H9 (cell line): Measurements from ENCODE around the gene GOLGA3. TPM values are rescaled to one million over a fixed set of nuclear protein-coding genes. Genes with fewer than 3 reads are reported as not detected.

ENCODE experiments used
- DNase-seq: peaks from one replicate; pipeline ENCODE4 v3.0.0-alpha.2; 2017
- H2AFZ ChIP-seq: one replicate; pipeline ENCODE4 v1.6.1; 2013; ENCODE audit warnings: mild to moderate bottlenecking, low read length, control low read depth, moderate library complexity
- H2AK5ac ChIP-seq: 2 replicates; pipeline ENCODE4 v1.6.1; 2013; ENCODE audit warnings: low read length, control low read depth, mixed read lengths; ENCODE audit not compliant: insufficient read length
- H2BK120ac ChIP-seq: one replicate; pipeline ENCODE4 v1.6.1; 2013; ENCODE audit warnings: low read depth, mild to moderate bottlenecking, low read length, control low read depth, inconsistent platforms; ENCODE audit not compliant: poor library complexity, severe bottlenecking
- H2BK12ac ChIP-seq: 2 replicates; pipeline ENCODE4 v1.6.1; 2013; ENCODE audit warnings: low read length, control low read depth, mixed read lengths, low read depth; ENCODE audit not compliant: insufficient read length
- H2BK15ac ChIP-seq: 2 replicates; pipeline ENCODE4 v1.6.1; 2013; ENCODE audit warnings: low read depth, low read length, control low read depth
- H2BK20ac ChIP-seq: one replicate; pipeline ENCODE4 v1.6.1; 2013; ENCODE audit warnings: low read depth, mild to moderate bottlenecking, low read length, control low read depth, inconsistent platforms; ENCODE audit not compliant: poor library complexity, severe bottlenecking
- H2BK5ac ChIP-seq: 2 replicates; pipeline ENCODE4 v1.6.1; 2013; ENCODE audit warnings: low read length, control low read depth, mixed read lengths; ENCODE audit not compliant: insufficient read length
- H3K14ac ChIP-seq: 2 replicates; pipeline ENCODE4 v1.6.1; 2013; ENCODE audit warnings: low read length, control low read depth; ENCODE audit not compliant: insufficient read depth
- H3K18ac ChIP-seq: 2 replicates; pipeline ENCODE4 v1.6.1; 2013; ENCODE audit warnings: low read depth, mild to moderate bottlenecking, mixed read lengths, low read length, control low read depth; ENCODE audit not compliant: insufficient read length
- H3K23ac ChIP-seq: 2 replicates; pipeline ENCODE4 v1.6.1; 2013; ENCODE audit warnings: low read length, control low read depth, mixed read lengths, low read depth; ENCODE audit not compliant: insufficient read length
- H3K23me2 ChIP-seq: 2 replicates; pipeline ENCODE4 v1.6.1; 2013; ENCODE audit warnings: low read depth, mild to moderate bottlenecking, mixed read lengths, low read length, control low read depth; ENCODE audit not compliant: insufficient read length, poor library complexity, severe bottlenecking
- H3K27ac ChIP-seq: 2 replicates; pipeline ENCODE4 v1.5.1; 2013; ENCODE audit warnings: low read length, control low read depth, mixed read lengths, low read depth; ENCODE audit not compliant: insufficient read length
- H3K27me3 ChIP-seq: 2 replicates; pipeline ENCODE4 v1.6.1; 2013; ENCODE audit warnings: low read length, control low read depth, inconsistent platforms; ENCODE audit not compliant: insufficient read depth
- H3K4ac ChIP-seq: 2 replicates; pipeline ENCODE4 v1.6.1; 2013; ENCODE audit warnings: low read depth, mild to moderate bottlenecking, control low read depth, inconsistent platforms, low read length, moderate library complexity
- H3K4me1 ChIP-seq: 2 replicates; pipeline ENCODE4 v1.6.1; 2013; ENCODE audit warnings: low read length, control low read depth, inconsistent platforms; ENCODE audit not compliant: insufficient read depth
- H3K4me2 ChIP-seq: 2 replicates; pipeline ENCODE4 v1.6.1; 2013; ENCODE audit warnings: low read length, control low read depth, mixed read lengths; ENCODE audit not compliant: insufficient read length, insufficient read depth
- H3K56ac ChIP-seq: 2 replicates; pipeline ENCODE4 v1.6.1; 2013; ENCODE audit warnings: low read depth, mild to moderate bottlenecking, mixed read lengths, low read length, control low read depth; ENCODE audit not compliant: insufficient read length
- H3K79me1 ChIP-seq: 2 replicates; pipeline ENCODE4 v1.6.1; 2013; ENCODE audit warnings: low read depth, mild to moderate bottlenecking, moderate library complexity, low read length, control low read depth, inconsistent platforms; ENCODE audit not compliant: insufficient read depth, poor library complexity, severe bottlenecking
- H3K79me2 ChIP-seq: 2 replicates; pipeline ENCODE4 v1.6.1; 2013; ENCODE audit warnings: low read length, control low read depth, inconsistent platforms; ENCODE audit not compliant: insufficient read depth
- H3K9ac ChIP-seq: 2 replicates; pipeline ENCODE4 v1.6.1; 2013; ENCODE audit warnings: low read length, control low read depth, mixed read lengths; ENCODE audit not compliant: insufficient read length; ENCODE audit errors: extremely low read depth
- H3K9me3 ChIP-seq: one replicate; pipeline ENCODE4 v1.6.1; 2013; ENCODE audit warnings: low read depth, low read length, inconsistent platforms; ENCODE audit not compliant: control insufficient read depth
- H3T11ph ChIP-seq: one replicate; pipeline ENCODE4 v1.6.1; 2013; ENCODE audit warnings: mild to moderate bottlenecking, low read length, control low read depth, inconsistent platforms
- H4K20me1 ChIP-seq: one replicate; pipeline ENCODE4 v1.6.1; 2013; ENCODE audit not compliant: control insufficient read depth, insufficient read length, insufficient read depth
- H4K5ac ChIP-seq: 2 replicates; pipeline ENCODE4 v1.6.1; 2013; ENCODE audit warnings: low read depth, mild to moderate bottlenecking, mixed read lengths, low read length, control low read depth; ENCODE audit not compliant: insufficient read length
- H4K8ac ChIP-seq: replicated peaks from 2 replicates; pipeline ENCODE4 v1.6.1; 2013; ENCODE audit warnings: low read length, control low read depth, mixed read lengths, low read depth; ENCODE audit not compliant: insufficient read length
- H4K91ac ChIP-seq: 2 replicates; pipeline ENCODE4 v1.6.1; 2013; ENCODE audit warnings: low read depth, mild to moderate bottlenecking, moderate library complexity, mixed read lengths, low read length, control low read depth; ENCODE audit not compliant: insufficient read length
- H3K27ac Mint-ChIP-seq, 3 experiments: 2 replicates in 2 of 3; 3 replicates in 1 of 3; pipeline ENCODE4 v1.8.0; 2020 to 2021; ENCODE audit warnings: mixed read lengths in 3 of 3, mild to moderate bottlenecking in 1 of 3, moderate library complexity in 1 of 3
- H3K27me3 Mint-ChIP-seq: 2 replicates; pipeline ENCODE4 v1.8.0; 2021; ENCODE audit warnings: low read depth, mild to moderate bottlenecking, moderate library complexity, mixed read lengths
- H3K36me3 Mint-ChIP-seq, 3 experiments: 2 replicates in 2 of 3; 3 replicates in 1 of 3; pipeline ENCODE4 v1.8.0; 2020 to 2021; ENCODE audit warnings: low read depth in 3 of 3, mixed read lengths in 3 of 3; ENCODE audit not compliant: insufficient read depth in 1 of 3
- H3K4me1 Mint-ChIP-seq, 2 experiments: 2 replicates each; pipeline ENCODE4 v1.8.0; 2020; ENCODE audit warnings: mixed read lengths in 2 of 2
- H3K4me3 Mint-ChIP-seq, 2 experiments: 2 replicates in 1 of 2; 3 replicates in 1 of 2; pipeline ENCODE4 v1.8.0; 2020 to 2021; ENCODE audit warnings: mild to moderate bottlenecking in 2 of 2, mixed read lengths in 2 of 2, moderate library complexity in 1 of 2
- H3K9me3 Mint-ChIP-seq, 2 experiments: 2 replicates in 1 of 2; 3 replicates in 1 of 2; pipeline ENCODE4 v1.8.0; 2020; ENCODE audit warnings: mild to moderate bottlenecking in 2 of 2, mixed read lengths in 2 of 2, moderate library complexity in 1 of 2
- WGBS: extraction: QIAGEN DNeasy Blood & Tissue Kit; methylation state at CpG from one replicate; pipeline ENCODE4 v1.1.7; 2013; ENCODE audit warnings: missing lambda C conversion rate, low lambda C conversion rate, mixed read lengths; ENCODE audit not compliant: insufficient read length; ENCODE audit errors: extremely low coverage; 5-methylcytosine and 5-hydroxymethylcytosine counted together
- total RNA-seq: library from RNA; stranded (reverse); gene quantifications from 2 replicates; pipeline ENCODE4 v1.2.1, GENCODE V29; 2021
- TF ChIP-seq, protein P1 (sequence below): fragments of 200-600 bp; sonication (generic); conservative IDR thresholded peaks from 3 replicates; pipeline ENCODE4 v1.8.0; 2021; ENCODE audit warnings: antibody characterized with exemption, mild to moderate bottlenecking

The GOLGA3 gene
- total RNA-seq, 1 experiment from 2014 or later: 40.1 TPM

DNA sequence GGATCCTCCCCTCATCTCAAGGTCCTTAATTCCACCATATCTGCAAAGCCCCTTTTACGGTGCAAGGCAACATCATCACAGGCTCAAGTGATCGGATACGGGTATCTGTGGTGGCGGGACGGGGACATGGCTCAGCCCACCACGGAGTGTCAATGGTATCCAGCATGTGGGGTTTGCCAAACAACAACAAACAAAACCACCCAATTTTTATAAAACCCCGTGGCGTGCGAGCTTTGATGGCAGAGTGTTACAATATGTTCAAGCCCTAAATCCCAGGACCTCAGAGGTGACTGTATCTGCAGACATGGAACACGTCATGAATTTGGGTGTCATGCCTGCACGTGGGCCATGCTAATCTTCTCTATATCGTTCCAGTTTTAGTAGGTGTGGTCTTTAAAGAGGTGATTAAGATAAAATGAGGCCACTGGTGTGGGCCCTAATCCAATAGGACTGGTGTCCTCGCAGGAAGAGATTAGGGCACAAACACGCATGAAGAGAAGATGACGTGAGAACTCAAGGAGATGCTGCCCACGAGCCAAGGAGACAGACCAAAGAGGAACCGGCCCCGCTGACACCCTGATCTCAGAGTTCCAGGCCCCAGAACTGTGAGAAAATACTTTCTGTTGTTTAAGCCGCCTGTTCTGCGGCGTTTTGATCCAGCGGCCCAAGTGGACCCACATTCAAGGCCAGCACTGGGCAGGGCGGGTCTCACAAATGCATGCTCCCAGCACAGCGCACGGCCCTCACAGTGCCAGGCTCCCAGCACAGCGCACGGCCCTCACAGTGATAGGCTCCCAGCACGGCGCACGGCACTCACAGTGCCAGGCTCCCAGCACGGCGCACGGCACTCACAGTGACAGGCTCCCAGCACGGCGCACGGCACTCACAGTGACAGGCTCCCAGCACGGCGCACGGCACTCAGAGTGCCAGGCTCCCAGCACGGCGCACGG, 6.7 kb upstream of the GOLGA3 start:
- H3K79me1 ChIP-seq: no peaks in the 10 kb centered on the region
- H3K18ac ChIP-seq: no peak overlapping the region
- Mint-ChIP-seq H3K27me3 (no peaks in the 10 kb centered on the region), H3K9me3 (no peaks in the 10 kb centered on the region), H3K27ac (no peak overlapping the region), H3K4me3 (no peak overlapping the region), H3K4me1 (no peaks in the 10 kb centered on the region), H3K36me3 (peaks cover 7 to 28% (median 8%) of the 10 kb centered on the region in 3 experiments)
- no peaks in the 10 kb centered on the region for H4K20me1 ChIP-seq
- no peak overlapping the region for H3K23ac ChIP-seq
- H4K8ac ChIP-seq: no peak overlapping the region
- H3K4me1 ChIP-seq: no peaks in the 10 kb centered on the region
- no peaks in the 10 kb centered on the region for H3K9me3 ChIP-seq
- no peak overlapping the region for H2BK120ac ChIP-seq
- no peaks in the 10 kb centered on the region for H3K27me3 ChIP-seq
- H2BK15ac ChIP-seq: no peak overlapping the region
- no peak overlapping the region for H3K4me2 ChIP-seq
- H3K9ac ChIP-seq: no peak overlapping the region
- no peak overlapping the region for H3K27ac ChIP-seq
- no peak for DNase-seq
- WGBS: no CpG with 5 or more reads among the region's 42 CpGs
- no peak overlapping the region for H2AFZ ChIP-seq
- H3K4ac ChIP-seq: no peak overlapping the region
- no peaks in the 10 kb centered on the region for H3K79me2 ChIP-seq
- H3T11ph ChIP-seq: no peak overlapping the region
- TF ChIP-seq, protein P1, sequence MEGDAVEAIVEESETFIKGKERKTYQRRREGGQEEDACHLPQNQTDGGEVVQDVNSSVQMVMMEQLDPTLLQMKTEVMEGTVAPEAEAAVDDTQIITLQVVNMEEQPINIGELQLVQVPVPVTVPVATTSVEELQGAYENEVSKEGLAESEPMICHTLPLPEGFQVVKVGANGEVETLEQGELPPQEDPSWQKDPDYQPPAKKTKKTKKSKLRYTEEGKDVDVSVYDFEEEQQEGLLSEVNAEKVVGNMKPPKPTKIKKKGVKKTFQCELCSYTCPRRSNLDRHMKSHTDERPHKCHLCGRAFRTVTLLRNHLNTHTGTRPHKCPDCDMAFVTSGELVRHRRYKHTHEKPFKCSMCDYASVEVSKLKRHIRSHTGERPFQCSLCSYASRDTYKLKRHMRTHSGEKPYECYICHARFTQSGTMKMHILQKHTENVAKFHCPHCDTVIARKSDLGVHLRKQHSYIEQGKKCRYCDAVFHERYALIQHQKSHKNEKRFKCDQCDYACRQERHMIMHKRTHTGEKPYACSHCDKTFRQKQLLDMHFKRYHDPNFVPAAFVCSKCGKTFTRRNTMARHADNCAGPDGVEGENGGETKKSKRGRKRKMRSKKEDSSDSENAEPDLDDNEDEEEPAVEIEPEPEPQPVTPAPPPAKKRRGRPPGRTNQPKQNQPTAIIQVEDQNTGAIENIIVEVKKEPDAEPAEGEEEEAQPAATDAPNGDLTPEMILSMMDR: no peak
- H3K23me2 ChIP-seq: no peaks in the 10 kb centered on the region
- H2BK5ac ChIP-seq: no peak overlapping the region
- no peak overlapping the region for H2BK20ac ChIP-seq
- H4K5ac ChIP-seq: no peak overlapping the region
- no peak overlapping the region for H2AK5ac ChIP-seq
- H4K91ac ChIP-seq: no peak overlapping the region
- no peak overlapping the region for H2BK12ac ChIP-seq
- no peak overlapping the region for H3K14ac ChIP-seq
- H3K56ac ChIP-seq: no peak overlapping the region
